GM12874 (cell line): ENCODE results near the gene LRMDA.

Experiments
- CTCF ChIP-seq: IDR thresholded peaks from 2 replicates; pipeline ENCODE4 v1.5.1; 2011; ENCODE audit warnings: low read depth, mild to moderate bottlenecking, control low read depth, low read length, moderate library complexity; ENCODE audit not compliant: insufficient read depth

Gene LRMDA

GRCh38 chr10:76309070-76309469, 877.6 kb downstream of the LRMDA start:
- no peak for TF ChIP-seq CTCF

- TF ChIP-seq CTCF, result no peak
Measured at GRCh38 chr10:76309741-76310587, 878.5 kb downstream of the LRMDA start.

GRCh38 chr10:76310588-76311080, 879.2 kb downstream of the LRMDA start:
- no peak for TF ChIP-seq CTCF

- TF ChIP-seq CTCF, result peak; percentile 45
Measured at GRCh38 chr10:76311752-76312636, 880.6 kb downstream of the LRMDA start.

GRCh38 chr10:76315240-76315639, 883.8 kb downstream of the LRMDA start:
- TF ChIP-seq CTCF, result no peak

GRCh38 chr10:76316234-76316633, 884.8 kb downstream of the LRMDA start:
- no peak for TF ChIP-seq CTCF

GRCh38 chr10:76317078-76317477, 885.7 kb downstream of the LRMDA start:
- no peak for TF ChIP-seq CTCF
